SK-N-SH (cell line): ENCODE results near the gene CCM2. TPM values are rescaled to one million over a fixed set of nuclear protein-coding genes. Genes with fewer than 3 reads are reported as not detected.

ENCODE experiments used
- CTCF ChIA-PET: fragments of 300-600, 350-600 bp; formaldehyde crosslinking; extraction: SDS; loops from one replicate; lab custom pipeline; 2021; lab: Yijun Ruan, JAX
- POLR2A ChIA-PET: fragments of 350-600 bp; sonication (Branson Sonifier 250); formaldehyde crosslinking; extraction: SDS; loops from one replicate; lab custom pipeline; 2020; ENCODE audit warnings: antibody characterized with exemption, inconsistent platforms; lab: Yijun Ruan, JAX
- DNase-seq: peaks from one replicate; pipeline ENCODE4 v3.0.0; 2012
- H2AFZ ChIP-seq: fragments of 200-600 bp; sonication (generic); 2 replicates; pipeline ENCODE4 v1.8.1; 2016; ENCODE audit warnings: antibody characterized with exemption, mild to moderate bottlenecking, low read depth
- H3F3A ChIP-seq: fragments of 200-600 bp; sonication (generic); replicated peaks from 2 replicates; pipeline ENCODE3; 2016; ENCODE audit warnings: antibody characterized with exemption, mild to moderate bottlenecking; ENCODE audit not compliant: insufficient read depth
- H3K27ac ChIP-seq, 2 experiments: fragments of 200-500 bp in 1 of 2; fragments of 200-600 bp in 1 of 2; sonication (Bioruptor generic) in 1 of 2; sonication (generic), shearing (Covaris generic) in 1 of 2; 2 replicates each; pipeline versions ENCODE4 v1.5.1 to v1.6.1; 2014 to 2016; ENCODE audit warnings: low read depth in 2 of 2, inconsistent platforms in 1 of 2, low read length in 1 of 2, mild to moderate bottlenecking in 1 of 2, mixed read lengths in 1 of 2
- H3K27me3 ChIP-seq: fragments of 200-600 bp; sonication (generic), shearing (Covaris generic); 2 replicates; pipeline ENCODE4 v1.6.1; 2016; ENCODE audit warnings: mixed run types; ENCODE audit not compliant: insufficient read depth
- H3K36me3 ChIP-seq, 2 experiments: fragments of 200-500 bp in 1 of 2; fragments of 200-600 bp in 1 of 2; sonication (Bioruptor generic) in 1 of 2; sonication (generic) in 1 of 2; replicated peaks in 1 of 2; 2 replicates each; pipeline versions ENCODE3 to v1.5.1; 2014 to 2016; ENCODE audit warnings: low read length in 1 of 2, mild to moderate bottlenecking in 1 of 2; ENCODE audit not compliant: insufficient read depth in 2 of 2, control insufficient read depth in 1 of 2
- H3K4me1 ChIP-seq, 2 experiments: fragments of 200-500 bp in 1 of 2; fragments of 200-600 bp in 1 of 2; sonication (Bioruptor generic) in 1 of 2; sonication (generic), shearing (Covaris generic) in 1 of 2; 2 replicates each; pipeline versions ENCODE4 v1.5.1 to v1.6.1; 2014 to 2016; ENCODE audit warnings: low read depth in 1 of 2, low read length in 1 of 2, mixed run types in 1 of 2; ENCODE audit not compliant: insufficient read depth in 2 of 2, control insufficient read depth in 1 of 2
- H3K4me2 ChIP-seq: fragments of 200-600 bp; sonication (generic), shearing (Covaris generic); 2 replicates; pipeline ENCODE4 v1.6.1; 2017; ENCODE audit warnings: mixed run types
- H3K4me3 ChIP-seq, 2 experiments: fragments of 200-500 bp in 1 of 2; fragments of 200-600 bp in 1 of 2; sonication (Bioruptor generic) in 1 of 2; sonication (generic), shearing (Covaris generic) in 1 of 2; 2 replicates each; pipeline versions ENCODE4 v1.5.1 to v1.8.1; 2014 to 2016; ENCODE audit warnings: low read depth in 2 of 2, inconsistent platforms in 1 of 2, low read length in 1 of 2, mild to moderate bottlenecking in 1 of 2, mixed read lengths in 1 of 2, moderate library complexity in 1 of 2
- H3K79me2 ChIP-seq: fragments of 200-600 bp; sonication (generic); 2 replicates; pipeline ENCODE4 v1.8.1; 2017; ENCODE audit warnings: mild to moderate bottlenecking; ENCODE audit not compliant: insufficient read depth
- H3K9ac ChIP-seq: fragments of 200-600 bp; sonication (generic); 2 replicates; pipeline ENCODE4 v1.6.1; 2017; ENCODE audit warnings: mixed run types
- H3K9me2 ChIP-seq: fragments of 200-600 bp; sonication (generic); 2 replicates; pipeline ENCODE4 v1.6.1; 2017; ENCODE audit warnings: mixed run types
- H3K9me3 ChIP-seq: fragments of 200-600 bp; sonication (generic); 2 replicates; pipeline ENCODE4 v1.6.1; 2017; ENCODE audit warnings: mixed run types, mild to moderate bottlenecking, moderate library complexity
- H4K20me1 ChIP-seq: fragments of 200-600 bp; sonication (generic); 2 replicates; pipeline ENCODE4 v1.6.1; 2017; ENCODE audit warnings: mild to moderate bottlenecking, mixed run types; ENCODE audit not compliant: insufficient read depth
- CHD2 ChIP-seq: fragments of 150-350 bp; IDR thresholded peaks from 2 replicates; pipeline ENCODE4 v1.6.1; 2018; ENCODE audit warnings: low read length; ENCODE audit not compliant: partially characterized antibody
- FOXJ3 ChIP-seq: sonication (generic); formaldehyde crosslinking; IDR thresholded peaks from 2 replicates; pipeline ENCODE4 v1.5.1; 2020; ENCODE audit warnings: mild to moderate bottlenecking, missing genetic modification reagents
- FOXM1 ChIP-seq: IDR thresholded peaks from 2 replicates; pipeline ENCODE4 v1.4.0; 2012; ENCODE audit warnings: low read depth, mild to moderate bottlenecking
- GATA2 ChIP-seq: sonication (generic); formaldehyde crosslinking; IDR thresholded peaks from 2 replicates; pipeline ENCODE4 v1.5.0; 2020; ENCODE audit warnings: mild to moderate bottlenecking, missing genetic modification reagents
- MXI1 ChIP-seq: IDR thresholded peaks from 2 replicates; pipeline ENCODE4 v1.6.1; 2012; ENCODE audit warnings: mild to moderate bottlenecking, low read depth, low read length, improper control_type of control experiment
- NFIC ChIP-seq: IDR thresholded peaks from 2 replicates; pipeline ENCODE4 v1.4.0; 2012; ENCODE audit warnings: borderline replicate concordance
- RCOR1 ChIP-seq: fragments of 150-350 bp; IDR thresholded peaks from 2 replicates; pipeline ENCODE4 v1.6.1; 2017; ENCODE audit warnings: antibody characterized with exemption, low read length
- RFX5 ChIP-seq: IDR thresholded peaks from 2 replicates; pipeline ENCODE4 v1.6.1; 2012; ENCODE audit warnings: mild to moderate bottlenecking, improper control_type of control experiment, low read length
- RXRA ChIP-seq: IDR thresholded peaks from 2 replicates; pipeline ENCODE4 v1.4.0; 2012; ENCODE audit warnings: low read depth, mild to moderate bottlenecking, borderline replicate concordance
- SIN3A ChIP-seq: IDR thresholded peaks from 2 replicates; pipeline ENCODE4 v1.6.1; 2012; ENCODE audit warnings: low read depth, mild to moderate bottlenecking, low read length, moderate library complexity, borderline replicate concordance
- TCF12 ChIP-seq: IDR thresholded peaks from 2 replicates; pipeline ENCODE4 v1.4.0; 2012
- USF2 ChIP-seq: fragments of 150-350 bp; IDR thresholded peaks from 2 replicates; pipeline ENCODE4 v1.6.1; 2017; ENCODE audit warnings: antibody characterized with exemption, low read length, low read depth, borderline replicate concordance
- YY1 ChIP-seq: IDR thresholded peaks from 2 replicates; pipeline ENCODE4 v1.4.0; 2012; ENCODE audit warnings: low read depth, mild to moderate bottlenecking
- ZBTB33 ChIP-seq: IDR thresholded peaks from 2 replicates; pipeline ENCODE4 v1.4.0; 2012; ENCODE audit warnings: low read depth, borderline replicate concordance
- WGBS: methylation state at CpG from one replicate; pipeline ENCODE4 v1.1.6; 2017; ENCODE audit warnings: low lambda C conversion rate; 5-methylcytosine and 5-hydroxymethylcytosine counted together
- polyA plus RNA-seq, 3 experiments: library from polyadenylated mRNA; depleted of rRNA; stranded (reverse); fragments of >200 nt; gene quantifications; 2 replicates each; pipeline ENCODE4 v1.2.3, GENCODE V29; 2012

CCM2 gene
- polyA plus RNA-seq, 1 of the 3 experiments (the other 2 are of a cell fraction), result 83.2 TPM

GRCh38 chr7:45089341-45089891, 89.4 kb downstream of the CCM2 start:
- Histone ChIP-seq H3K9ac (peak overlapping the region; percentile 83), H3K4me1 (peaks cover 0 to 26% of the 10 kb centered on the region in 2 experiments; a peak in 1 of 4 replicates), H3K79me2 (peaks cover 20% of the 10 kb centered on the region; the same call in 1 of the 2 replicates), H3K4me2 (peak overlapping the region; percentile 99), H4K20me1 (no peaks in the 10 kb centered on the region; the same call in 1 of the 2 replicates), H3K36me3 (peaks cover 0 to 17% of the 10 kb centered on the region in 2 experiments), H3K27me3 (no peaks in the 10 kb centered on the region), H3K9me2 (no peaks in the 10 kb centered on the region)
- peak; percentile 98 for DNase-seq
- WGBS, result under 1% methylated on average over 21 of the region's 22 CpGs
- POLR2A ChIA-PET, result interaction anchor here (0.7 to 2.1 kb wide), 14 partner anchors 9 to 204 kb away, joined by 3 to 16 read pairs (median 4); partner anchors contain the start of genes PURB and TBRG4
- peak; percentile 93 for TF ChIP-seq RFX5
- TF ChIP-seq ZBTB33, result no peak
- TF ChIP-seq CHD2, result no peak
- TF ChIP-seq FOXJ3 (CRISPR knock-in tag), result no peak
- TF ChIP-seq RCOR1, result peak; percentile 95
- TF ChIP-seq GATA2 (CRISPR knock-in tag), result peak; percentile 17; the same call in 1 of the 2 replicates
- TF ChIP-seq MXI1, result peak; percentile 91
- TF ChIP-seq SIN3A, result 0 out of 2 replicates have a peak, but pooled peaks have one; percentile 7
- TF ChIP-seq, all 33 proteins: peak for 5
- peak overlapping the region; percentile 96 for H2AFZ ChIP-seq
- peak overlapping the region in 1 of 2 experiments; percentile 97; a peak in 2 of 4 replicates for H3K27ac ChIP-seq
- peak overlapping the region; percentile 70 to 98 for H3K4me3 ChIP-seq
- H3F3A ChIP-seq, result no peaks in the 10 kb centered on the region
- no peaks in the 10 kb centered on the region for H3K9me3 ChIP-seq
- CTCF ChIA-PET, result interaction anchor here (0.6 to 2.1 kb wide), 8 partner anchors 10 to 116 kb away, joined by 3 to 5 read pairs (median 3); partner anchors contain the start of gene TBRG4

- Histone ChIP-seq H3K9me3 (no peaks in the 10 kb centered on the region), H3K27ac (no peak overlapping the region), H4K20me1 (no peaks in the 10 kb centered on the region; the same call in 1 of the 2 replicates), H2AFZ (peak overlapping the region; percentile 65; the same call in 1 of the 2 replicates), H3K4me3 (no peak overlapping the region), H3K9me2 (no peaks in the 10 kb centered on the region), H3K79me2 (peaks cover 11% of the 10 kb centered on the region; the same call in 1 of the 2 replicates), H3K9ac (no peak overlapping the region), H3K27me3 (no peaks in the 10 kb centered on the region), H3K4me1 (peaks cover 0 to 16% of the 10 kb centered on the region in 2 experiments; a peak in 1 of 4 replicates), H3K4me2 (no peak overlapping the region), H3K36me3 (no peaks in the 10 kb centered on the region), H3F3A (no peaks in the 10 kb centered on the region)
- WGBS, result 61% methylated on average over 6 of the region's 7 CpGs
- peak; percentile 8 for DNase-seq
- CTCF ChIA-PET, result interaction anchor here (0.6 to 1.8 kb wide), 2 partner anchors 19 to 105 kb away, joined by 4 to 6 read pairs; partner anchors contain the start of gene TBRG4
- no peak for TF ChIP-seq USF2
- TF ChIP-seq FOXM1, result no peak
- TF ChIP-seq SIN3A, result no peak
- no peak for TF ChIP-seq RXRA
- no peak for TF ChIP-seq YY1
- TF ChIP-seq GATA2 (CRISPR knock-in tag), result no peak
- TF ChIP-seq ZBTB33, result no peak
- no peak for TF ChIP-seq TCF12
- TF ChIP-seq NFIC, result no peak
- POLR2A ChIA-PET, result interaction anchor here (0.6 to 1.5 kb wide), 2 partner anchors 12 to 19 kb away, joined by 3 to 4 read pairs; partner anchors contain the start of gene TBRG4
Observed at GRCh38 chr7:45092100-45092930, 92.3 kb downstream of the CCM2 start.
